ENCODE measurements around the gene BOD1L1.
"Not testable (repeated sequence)": the region's sequence is repeated elsewhere in the genome, so short reads cannot be mapped to it uniquely, and the experiment has no call there.

BOD1L1 gene

DNA sequence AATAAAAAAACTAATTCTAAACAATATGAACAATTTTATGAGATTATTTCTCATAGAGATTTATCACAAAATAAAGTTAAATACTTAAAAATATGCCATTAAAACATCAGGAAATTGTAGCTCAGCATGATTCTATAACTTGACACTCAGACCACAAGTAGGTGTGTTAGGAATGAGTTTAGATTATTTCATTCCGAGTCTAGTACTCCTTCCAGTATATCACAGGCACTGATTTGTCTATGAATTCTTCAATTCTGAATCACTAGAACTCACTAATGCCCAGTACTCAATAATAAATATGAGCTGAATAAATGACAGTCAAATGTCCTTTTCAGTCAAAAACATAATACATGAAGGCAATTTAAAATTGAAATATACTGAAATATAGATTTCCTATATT lies 22.2 kb downstream of the BOD1L1 start:
- FAIRE-seq (no peak), DNase-seq (ENCODE audit: insufficient read length, low spot score) (no peak)

DNA sequence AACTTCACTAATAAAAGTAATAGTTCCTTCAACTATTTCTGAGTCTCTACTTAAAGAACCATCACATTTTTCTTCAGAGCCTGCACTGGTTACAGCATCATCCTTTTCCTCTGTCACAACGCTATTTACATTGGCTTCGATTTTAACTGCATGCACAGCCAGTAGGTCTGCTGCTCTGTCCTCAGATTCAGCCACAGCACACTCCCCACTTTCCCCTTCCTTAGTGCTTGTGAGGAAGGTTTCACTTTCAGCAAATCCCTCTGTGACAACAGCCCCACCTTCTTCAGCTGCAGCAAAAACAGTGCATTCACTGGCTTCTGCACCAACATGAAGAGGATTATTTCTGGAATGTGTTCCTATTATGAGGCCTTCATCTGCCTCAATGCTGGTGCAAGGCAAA lies 25.7 kb downstream of the BOD1L1 start:
- no peak for TF ChIP-seq POLR2A (IDR thresholded peaks at IDR 0.05; ENCODE audit: low read depth, low read length)
- no peak for DNase-seq (ENCODE audit: insufficient read length, low spot score)
- FAIRE-seq = no peak

More for the DNA sequence above, 22.2 kb downstream of the BOD1L1 start:
- no peak for TF ChIP-seq POLR2A (IDR thresholded peaks at IDR 0.05; ENCODE audit: low read depth, low read length)

GRCh38 chr4:13601048-13601447 lies 26.5 kb downstream of the BOD1L1 start:
- no peak for DNase-seq (ENCODE audit: insufficient read length, low spot score)
- FAIRE-seq = no peak
- TF ChIP-seq POLR2A (IDR thresholded peaks at IDR 0.05; ENCODE audit: low read depth, low read length) = no peak

DNA sequence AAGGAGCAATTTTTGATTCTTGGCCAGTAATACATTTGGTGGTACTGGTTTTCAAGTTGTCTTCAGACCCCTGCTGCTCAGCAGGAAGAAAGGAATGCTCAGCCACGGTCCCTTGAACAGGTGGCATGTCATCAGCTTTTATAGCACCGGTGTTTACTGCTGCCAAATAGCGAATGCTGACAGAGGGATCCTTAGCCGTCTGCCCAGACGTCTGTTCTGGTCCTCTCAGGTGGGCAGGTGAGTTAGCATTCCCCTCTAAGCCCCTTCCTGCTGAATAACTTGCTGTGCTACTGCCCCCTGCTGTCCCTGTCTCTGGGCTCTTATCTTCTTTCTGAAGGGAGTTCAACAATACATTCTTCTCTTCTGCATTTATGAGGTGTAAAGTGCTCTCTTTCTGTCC lies 28.4 kb downstream of the BOD1L1 start:
- FAIRE-seq = no peak
- no peak for DNase-seq (ENCODE audit: insufficient read length, low spot score)
- no peak for TF ChIP-seq POLR2A (IDR thresholded peaks at IDR 0.05; ENCODE audit: low read depth, low read length)

GRCh38 chr4:13597604-13598003 lies 29.9 kb downstream of the BOD1L1 start:
- FAIRE-seq = no peak
- no peak for TF ChIP-seq POLR2A (IDR thresholded peaks at IDR 0.05; ENCODE audit: low read depth, low read length)

DNA sequence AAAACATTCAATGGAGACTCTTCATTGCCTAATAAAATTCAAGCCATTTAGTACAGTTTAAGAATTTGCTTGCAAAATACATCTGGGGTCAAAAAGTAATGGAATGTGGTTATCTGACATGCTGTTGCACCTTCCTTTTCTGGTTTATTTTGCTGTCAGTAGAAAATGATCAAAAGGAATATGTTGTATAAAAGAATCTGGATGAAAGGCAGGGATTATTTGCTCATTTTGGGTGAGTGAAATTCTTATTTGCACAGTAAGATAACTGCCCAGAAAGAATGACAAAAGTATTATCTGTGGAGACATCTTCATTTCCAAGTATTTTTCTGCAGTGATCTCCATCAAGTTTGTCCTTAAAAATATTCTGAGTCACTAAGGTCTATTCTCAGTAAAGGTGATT lies 30.4 kb downstream of the BOD1L1 start:
- TF ChIP-seq POLR2A (IDR thresholded peaks at IDR 0.05; ENCODE audit: low read depth, low read length) = no peak
- DNase-seq (ENCODE audit: insufficient read length, low spot score) = no peak
- FAIRE-seq = no peak

More at GRCh38 chr4:13597604-13598003, 29.9 kb downstream of the BOD1L1 start:
- DNase-seq (ENCODE audit: insufficient read length, low spot score) = no peak

DNA sequence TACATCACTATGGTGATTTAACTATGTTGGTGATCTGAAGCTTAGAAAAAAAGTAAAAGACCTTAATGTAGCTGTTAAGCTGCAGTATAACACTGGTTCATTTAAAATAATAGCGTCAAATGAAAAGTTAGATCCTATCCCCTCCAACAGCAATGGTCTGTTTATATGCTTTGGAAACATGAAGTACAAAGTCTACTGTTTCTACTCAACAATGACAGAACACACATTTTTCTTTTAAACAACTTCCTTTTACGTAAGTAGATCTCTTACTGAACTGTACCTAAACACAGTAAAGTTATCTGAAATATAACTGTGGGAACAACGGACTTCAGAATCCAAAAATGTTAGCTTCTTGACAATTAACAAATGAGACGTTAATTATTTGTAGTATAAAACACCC lies 35.3 kb downstream of the BOD1L1 start:
- no peak for FAIRE-seq
- DNase-seq (ENCODE audit: insufficient read length, low spot score) = no peak
- no peak for TF ChIP-seq POLR2A (IDR thresholded peaks at IDR 0.05; ENCODE audit: low read depth, low read length)

DNA sequence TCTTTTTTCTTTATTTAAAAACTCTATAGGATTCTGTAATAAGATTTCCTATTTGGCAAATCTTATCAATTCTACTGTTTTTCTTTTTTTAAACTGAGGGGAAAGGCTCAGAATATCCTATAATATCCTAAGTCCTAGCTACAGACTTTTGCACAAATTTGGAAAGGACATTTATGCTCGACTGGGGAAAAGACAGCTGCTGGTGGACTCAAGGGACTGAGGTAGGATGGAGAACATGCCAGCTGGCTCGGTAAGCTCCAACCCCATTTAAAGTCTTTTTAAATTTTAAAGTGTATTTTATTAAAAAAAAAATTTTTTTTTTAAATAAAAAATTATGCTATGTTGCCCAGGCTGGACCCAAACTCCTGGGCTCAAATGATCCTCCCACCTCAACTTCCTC lies 36.8 kb downstream of the BOD1L1 start:
- no peak for FAIRE-seq

GRCh38 chr4:13588954-13589353 lies 38.6 kb downstream of the BOD1L1 start:
- FAIRE-seq = no peak
- TF ChIP-seq POLR2A (IDR thresholded peaks at IDR 0.05; ENCODE audit: low read depth, low read length) = no peak
- no peak for DNase-seq (ENCODE audit: insufficient read length, low spot score)

More for the DNA sequence above, 36.8 kb downstream of the BOD1L1 start:
- TF ChIP-seq POLR2A (IDR thresholded peaks at IDR 0.05; ENCODE audit: low read depth, low read length) = no peak
- no peak for DNase-seq (ENCODE audit: insufficient read length, low spot score)

GRCh38 chr4:13584481-13584880 lies 43.0 kb downstream of the BOD1L1 start:
- FAIRE-seq (no peak), DNase-seq (ENCODE audit: insufficient read length, low spot score) (no peak)
- no peak for TF ChIP-seq POLR2A (IDR thresholded peaks at IDR 0.05; ENCODE audit: low read depth, low read length)

- FAIRE-seq = no peak
These were observed 47.5 kb downstream of the BOD1L1 start for GRCh38 chr4:13580036-13580435.

GRCh38 chr4:13577660-13578059 lies 49.9 kb downstream of the BOD1L1 start:
- no peak for DNase-seq (ENCODE audit: insufficient read length, low spot score)
- no peak for TF ChIP-seq POLR2A (IDR thresholded peaks at IDR 0.05; ENCODE audit: low read depth, low read length)
- no peak for FAIRE-seq

More at GRCh38 chr4:13580036-13580435, 47.5 kb downstream of the BOD1L1 start:
- no peak for DNase-seq (ENCODE audit: insufficient read length, low spot score)
- TF ChIP-seq POLR2A (IDR thresholded peaks at IDR 0.05; ENCODE audit: low read depth, low read length) = no peak

DNA sequence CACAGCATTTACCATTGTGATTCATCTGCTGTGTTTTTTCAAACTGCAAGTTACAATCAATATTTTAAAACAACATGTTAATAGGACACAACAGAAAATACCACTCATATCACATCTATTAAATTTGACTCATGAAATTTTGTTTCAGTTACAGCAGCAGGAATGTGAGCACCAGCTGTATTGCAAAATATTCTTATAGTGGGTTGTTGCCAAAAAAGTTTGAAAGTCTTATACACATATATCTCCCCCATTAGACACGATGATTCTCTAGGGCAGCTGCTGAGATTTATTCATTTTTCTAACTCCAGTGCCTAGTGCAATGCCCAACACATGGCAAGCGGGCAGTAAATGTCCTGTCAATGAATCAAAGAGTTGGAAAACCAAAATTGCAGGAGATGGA lies 56.6 kb downstream of the BOD1L1 start:
- no peak for TF ChIP-seq POLR2A (IDR thresholded peaks at IDR 0.05; ENCODE audit: low read depth, low read length)
- FAIRE-seq = no peak
- no peak for DNase-seq (ENCODE audit: insufficient read length, low spot score)

DNA sequence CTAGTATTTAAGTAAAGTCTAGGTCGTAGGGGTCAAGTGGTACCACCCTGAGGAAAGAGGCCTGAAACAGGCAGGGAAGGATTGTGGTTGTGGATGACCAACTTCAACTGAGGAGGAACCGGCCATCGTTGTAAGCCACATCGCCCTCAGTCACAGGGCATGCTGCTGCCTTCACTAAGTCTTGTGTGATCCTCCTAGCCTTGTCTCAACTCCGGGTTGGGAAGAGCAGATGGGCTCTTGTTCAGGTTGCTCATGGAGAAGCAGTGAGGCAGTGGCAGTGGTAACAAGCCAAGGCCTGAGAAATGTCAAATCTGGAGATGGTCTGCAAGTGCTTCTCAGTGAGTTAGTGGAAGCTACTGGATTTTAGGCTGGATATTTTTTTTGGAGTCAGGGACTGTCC lies 60.4 kb downstream of the BOD1L1 start:
- TF ChIP-seq POLR2A (IDR thresholded peaks at IDR 0.05; ENCODE audit: low read depth, low read length) = no peak
- DNase-seq (ENCODE audit: insufficient read length, low spot score) = no peak
- no peak for FAIRE-seq

- DNase-seq (ENCODE audit: insufficient read length, low spot score) = no peak
- FAIRE-seq = no peak
- no peak for TF ChIP-seq POLR2A (IDR thresholded peaks at IDR 0.05; ENCODE audit: low read depth, low read length)
These were observed 64.6 kb downstream of the BOD1L1 start for GRCh38 chr4:13562876-13563275.

DNA sequence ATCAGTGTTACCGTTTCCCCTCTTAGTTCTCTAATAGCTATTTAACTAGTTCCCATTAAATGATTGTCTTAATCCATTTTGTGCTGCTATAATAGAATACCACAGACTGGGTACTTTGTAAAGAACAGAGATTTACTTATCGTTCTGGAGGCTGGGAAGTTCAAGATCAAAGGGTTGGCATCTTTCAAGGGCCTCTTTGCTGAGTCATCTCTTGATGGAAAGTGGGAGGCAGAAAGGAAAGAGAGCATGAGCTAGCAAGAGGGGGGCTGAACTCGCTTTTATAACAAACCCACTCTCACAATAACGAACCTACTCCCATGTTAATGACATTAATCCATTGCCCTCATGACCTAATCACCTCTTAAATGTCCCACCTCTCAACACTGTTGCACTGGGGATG lies 65.9 kb downstream of the BOD1L1 start:
- DNase-seq (ENCODE audit: insufficient read length, low spot score) (no peak), FAIRE-seq (no peak)
- TF ChIP-seq POLR2A (IDR thresholded peaks at IDR 0.05; ENCODE audit: low read depth, low read length) = no peak

DNA sequence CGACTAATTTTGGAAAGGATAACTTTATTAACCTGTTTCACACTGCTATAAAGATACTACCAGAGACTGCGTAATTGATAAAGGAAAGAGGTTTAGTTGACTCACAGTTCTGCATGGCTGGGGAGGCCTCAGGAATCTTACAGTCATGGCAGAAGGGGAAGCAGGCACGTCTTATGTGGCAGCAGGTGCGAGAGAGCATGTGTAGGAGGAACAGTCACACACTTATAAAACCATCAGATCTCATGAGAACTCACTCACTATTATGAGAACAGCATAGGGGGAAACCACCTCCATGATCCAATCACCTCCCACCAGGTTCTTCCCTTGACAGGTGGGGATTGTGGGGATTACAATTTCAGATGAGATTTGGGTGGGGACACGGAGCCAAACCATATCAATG lies 67.4 kb downstream of the BOD1L1 start:
- not testable (repeated sequence) for FAIRE-seq; DNase-seq (ENCODE audit: insufficient read length, low spot score)
